ENCODE data around the gene CASP7.
A peak's percentile ranks its signal among the peaks of the same experiment; 100 is the strongest.

CASP7 gene

GRCh38 chr10:113712755-113713639 is 33.3 kb downstream of the CASP7 start:
- no peak for DNase-seq (ENCODE audit: low read depth)

- DNase-seq (ENCODE audit: low read depth), result no peak
Measured at GRCh38 chr10:113713640-113713982, 33.9 kb downstream of the CASP7 start.

- DNase-seq (ENCODE audit: low read depth), result no peak
Measured at GRCh38 chr10:113716109-113716910, 36.6 kb downstream of the CASP7 start.

- DNase-seq (ENCODE audit: low read depth), result no peak
Measured at GRCh38 chr10:113718969-113719822, 39.5 kb downstream of the CASP7 start.

- no peak for DNase-seq (ENCODE audit: low read depth)
Measured at GRCh38 chr10:113720386-113720785, 40.7 kb downstream of the CASP7 start.

GRCh38 chr10:113732160-113732881 is 52.6 kb downstream of the CASP7 start:
- DNase-seq (ENCODE audit: low read depth), result no peak

GRCh38 chr10:113732966-113733365 is 53.3 kb downstream of the CASP7 start:
- DNase-seq (ENCODE audit: low read depth), result no peak

GRCh38 chr10:113733635-113734034 is 53.9 kb downstream of the CASP7 start:
- no peak for DNase-seq (ENCODE audit: low read depth)

- DNase-seq (ENCODE audit: low read depth), result peak; percentile 3
Measured at GRCh38 chr10:113735913-113736312, 56.2 kb downstream of the CASP7 start.

- DNase-seq (ENCODE audit: low read depth), result no peak
Measured at GRCh38 chr10:113736576-113736975, 56.9 kb downstream of the CASP7 start.

- no peak for DNase-seq (ENCODE audit: low read depth)
Measured at GRCh38 chr10:113739031-113739430, 59.3 kb downstream of the CASP7 start.

GRCh38 chr10:113739577-113739976 is 59.9 kb downstream of the CASP7 start:
- no peak for DNase-seq (ENCODE audit: low read depth)

- no peak for DNase-seq (ENCODE audit: low read depth)
Measured at GRCh38 chr10:113740850-113741249, 61.1 kb downstream of the CASP7 start.

- DNase-seq (ENCODE audit: low read depth), result no peak
Measured at GRCh38 chr10:113742466-113742865, 62.8 kb downstream of the CASP7 start.

GRCh38 chr10:113743594-113743993 is 63.9 kb downstream of the CASP7 start:
- no peak for DNase-seq (ENCODE audit: low read depth)

- DNase-seq (ENCODE audit: low read depth), result no peak
Measured at GRCh38 chr10:113745374-113745773, 65.7 kb downstream of the CASP7 start.

GRCh38 chr10:113746217-113746957 is 66.7 kb downstream of the CASP7 start:
- DNase-seq (ENCODE audit: low read depth), result peak; percentile 62

GRCh38 chr10:113751181-113751732 is 71.5 kb downstream of the CASP7 start, which contains the start of gene PLEKHS1:
TSS of gene PLEKHS1 (plus strand) at chr10:113751682. CDS start at chr10:113755278, 3,596 bp downstream.
- peak; percentile 47 for DNase-seq (ENCODE audit: low read depth)

- DNase-seq (ENCODE audit: low read depth), result no peak
Measured at GRCh38 chr10:113752553-113752952, 72.8 kb downstream of the CASP7 start.

- DNase-seq (ENCODE audit: low read depth), result no peak
Measured at GRCh38 chr10:113753020-113753692, 73.4 kb downstream of the CASP7 start.

Measured in ELR (cell line).